B cell (primary cell): Measurements from ENCODE around the gene PSMD3. TPM values are rescaled to one million over a fixed set of nuclear protein-coding genes. Genes with fewer than 3 reads are reported as not detected.

ENCODE experiments used
- ATAC-seq: fragments of 200-7000 bp; cut with Tn5 transposase; one replicate; pipeline ENCODE4 v1.10.0; 2021; ENCODE audit warnings: low read depth, mild to moderate bottlenecking, moderate number of reproducible peaks, moderate library complexity
- CTCF ChIA-PET: fragments of 350-600 bp; sonication (Branson Sonifier 250); formaldehyde crosslinking; loops from one replicate; lab custom pipeline; 2021; ENCODE audit warnings: antibody characterized with exemption, inconsistent platforms; lab: Charles Lee
- POLR2A ChIA-PET: fragments of 350-600 bp; sonication (Branson Sonifier 250); formaldehyde crosslinking; loops from one replicate; lab custom pipeline; 2021; ENCODE audit warnings: antibody characterized with exemption; lab: Charles Lee
- DNase-seq: peaks from one replicate; pipeline ENCODE4 v3.0.0; 2013
- H2AFZ ChIP-seq: 2 replicates; pipeline ENCODE4 v1.6.1; 2012; ENCODE audit warnings: mild to moderate bottlenecking, low read depth, low read length; ENCODE audit not compliant: insufficient read depth, poor library complexity, severe bottlenecking
- H3K27ac ChIP-seq, 2 donors: 1 replicate in 1 of 2; 2 replicates in 1 of 2; pipeline ENCODE4 v1.5.1; 2012 to 2013; ENCODE audit warnings: low read length in 2 of 2, mild to moderate bottlenecking in 2 of 2, moderate library complexity in 1 of 2
- H3K27me3 ChIP-seq, 4 experiments: fragments of 200-600 bp in 1 of 4; sonication (generic) in 1 of 4; replicated peaks in 1 of 4; 1 replicate in 2 of 4; 2 replicates in 2 of 4; pipeline versions ENCODE4 v1.6.1 to v1.7.0; 2013 to 2016; ENCODE audit warnings: low read length in 3 of 4, mild to moderate bottlenecking in 2 of 4, mixed read lengths in 1 of 4, moderate library complexity in 1 of 4; ENCODE audit not compliant: insufficient read depth in 4 of 4, control insufficient read depth in 3 of 4; ENCODE audit errors: control extremely low read depth in 1 of 4
- H3K36me3 ChIP-seq, 2 experiments: replicated peaks in 1 of 2; 1 replicate in 1 of 2; 2 replicates in 1 of 2; pipeline versions ENCODE4 v1.6.1 to v1.7.1; 2013; ENCODE audit warnings: low read length in 1 of 2; ENCODE audit not compliant: insufficient read depth in 2 of 2, control insufficient read depth in 1 of 2; ENCODE audit errors: control extremely low read depth in 1 of 2, extremely low read depth in 1 of 2
- H3K4me1 ChIP-seq, 2 donors: fragments of 200-600 bp in 1 of 2; sonication (generic) in 1 of 2; 1 replicate in 1 of 2; 2 replicates in 1 of 2; pipeline versions ENCODE4 v1.5.1 to v1.6.1; 2013 to 2017; ENCODE audit warnings: low read length in 2 of 2; ENCODE audit not compliant: control insufficient read depth in 2 of 2, insufficient read depth in 2 of 2
- H3K4me2 ChIP-seq: replicated peaks from 2 replicates; pipeline ENCODE3; 2012; ENCODE audit warnings: mild to moderate bottlenecking, low read depth, low read length; ENCODE audit not compliant: poor library complexity, severe bottlenecking
- H3K4me3 ChIP-seq, 5 experiments: fragments of 200-600 bp in 1 of 5; sonication (generic) in 1 of 5; 1 replicate in 3 of 5; 2 replicates in 2 of 5; pipeline versions ENCODE4 v1.5.1 to v1.7.0; 2011 to 2016; ENCODE audit warnings: low read length in 4 of 5, mild to moderate bottlenecking in 4 of 5, low read depth in 2 of 5, control low read depth in 1 of 5, moderate library complexity in 1 of 5; ENCODE audit not compliant: insufficient read depth in 1 of 5; ENCODE audit errors: control extremely low read depth in 1 of 5, extremely low read depth in 1 of 5
- H3K79me2 ChIP-seq: fragments of 200-600 bp; sonication (generic); one replicate; pipeline ENCODE4 v1.6.0; 2016; ENCODE audit warnings: low read length; ENCODE audit not compliant: control insufficient read depth, insufficient read depth
- H3K9ac ChIP-seq: fragments of 200-600 bp; sonication (generic); 2 replicates; pipeline ENCODE4 v1.6.1; 2017; ENCODE audit warnings: mild to moderate bottlenecking, low read length, moderate library complexity
- H3K9me3 ChIP-seq, 3 donors: one replicate each; pipeline versions ENCODE4 v1.6.1 to v1.7.1; 2013; ENCODE audit warnings: low read length in 2 of 3; ENCODE audit not compliant: control insufficient read depth in 2 of 3, insufficient read depth in 1 of 3; ENCODE audit errors: control extremely low read depth in 1 of 3
- H4K20me1 ChIP-seq: 2 replicates; pipeline ENCODE4 v1.6.0; 2012; ENCODE audit warnings: mild to moderate bottlenecking, low read length; ENCODE audit not compliant: insufficient read depth, control insufficient read depth, poor library complexity, severe bottlenecking
- H3K27ac Mint-ChIP-seq: one replicate; pipeline ENCODE4 v1.8.0; 2021; ENCODE audit warnings: mixed read lengths
- H3K27me3 Mint-ChIP-seq: one replicate; pipeline ENCODE4 v1.8.0; 2021; ENCODE audit warnings: mixed read lengths
- H3K4me1 Mint-ChIP-seq: one replicate; pipeline ENCODE4 v1.8.0; 2021; ENCODE audit warnings: mixed read lengths
- H3K4me3 Mint-ChIP-seq: one replicate; pipeline ENCODE4 v1.8.0; 2021; ENCODE audit warnings: mixed read lengths
- H3K9me3 Mint-ChIP-seq: one replicate; pipeline ENCODE4 v1.8.0; 2022; ENCODE audit warnings: mixed read lengths; ENCODE audit not compliant: insufficient read depth
- EZH2 ChIP-seq: IDR thresholded peaks from 2 replicates; pipeline ENCODE4 v1.6.1; 2012; ENCODE audit warnings: borderline replicate concordance, low read depth, mild to moderate bottlenecking, moderate library complexity, low read length; ENCODE audit not compliant: insufficient read depth, poor library complexity, severe bottlenecking
- WGBS: methylation state at CpG from one replicate; pipeline ENCODE4 v1.1.5; 2013; ENCODE audit warnings: missing lambda C conversion rate; ENCODE audit not compliant: insufficient coverage; 5-methylcytosine and 5-hydroxymethylcytosine counted together
- intact Hi-C: fragments of 100-400 bp; cut with micrococcal nuclease; formaldehyde crosslinking; loops from one replicate; pipeline ENCODE4 v1.10.0; 2022
- polyA plus RNA-seq: library from polyadenylated mRNA; depleted of rRNA; stranded (reverse); fragments of >200 nt; gene quantifications from 2 replicates; pipeline ENCODE4 v1.2.3, GENCODE V29; 2012
- total RNA-seq, 2 donors: library from RNA; stranded (reverse); fragments of 120-200 nt in 1 of 2; gene quantifications; 1 replicate in 1 of 2; 2 replicates in 1 of 2; pipeline versions ENCODE4 v1.2.3 to v1.2.4, GENCODE V29; 2013 to 2022
- TF ChIP-seq, protein P1 (sequence below): fragments of 200-600 bp; IDR thresholded peaks from one replicate; pipeline ENCODE4 v1.8.0; 2022; ENCODE audit warnings: antibody characterized with exemption, mild to moderate bottlenecking

Gene PSMD3
- total and polyA plus RNA-seq, 2 donors (not counting 1 experiment from before 2014, with no cell fraction given): 72.6 to 76.6 TPM

- 89% methylated on average over 8 of the region's 8 CpGs for WGBS
- Histone ChIP-seq H3K4me2 (no peak overlapping the region), H3K27me3 (no peaks in the 10 kb centered on the region), H3K4me1 (peaks cover 3 to 8% of the 10 kb centered on the region in 2 donors), H4K20me1 (no peaks in the 10 kb centered on the region), H3K9ac (no peak overlapping the region), H3K79me2 (no peaks in the 10 kb centered on the region), H3K27ac (no peak overlapping the region), H3K9me3 (no peaks in the 10 kb centered on the region), H3K36me3 (no peaks in the 10 kb centered on the region), H3K4me3 (no peak overlapping the region), H2AFZ (no peak overlapping the region)
- Mint-ChIP-seq H3K27me3 (peaks cover 26% of the 10 kb centered on the region), H3K4me1 (peaks cover 5% of the 10 kb centered on the region), H3K9me3 (no peaks in the 10 kb centered on the region), H3K4me3 (no peak overlapping the region), H3K27ac (no peak overlapping the region)
- TF ChIP-seq, protein P1, sequence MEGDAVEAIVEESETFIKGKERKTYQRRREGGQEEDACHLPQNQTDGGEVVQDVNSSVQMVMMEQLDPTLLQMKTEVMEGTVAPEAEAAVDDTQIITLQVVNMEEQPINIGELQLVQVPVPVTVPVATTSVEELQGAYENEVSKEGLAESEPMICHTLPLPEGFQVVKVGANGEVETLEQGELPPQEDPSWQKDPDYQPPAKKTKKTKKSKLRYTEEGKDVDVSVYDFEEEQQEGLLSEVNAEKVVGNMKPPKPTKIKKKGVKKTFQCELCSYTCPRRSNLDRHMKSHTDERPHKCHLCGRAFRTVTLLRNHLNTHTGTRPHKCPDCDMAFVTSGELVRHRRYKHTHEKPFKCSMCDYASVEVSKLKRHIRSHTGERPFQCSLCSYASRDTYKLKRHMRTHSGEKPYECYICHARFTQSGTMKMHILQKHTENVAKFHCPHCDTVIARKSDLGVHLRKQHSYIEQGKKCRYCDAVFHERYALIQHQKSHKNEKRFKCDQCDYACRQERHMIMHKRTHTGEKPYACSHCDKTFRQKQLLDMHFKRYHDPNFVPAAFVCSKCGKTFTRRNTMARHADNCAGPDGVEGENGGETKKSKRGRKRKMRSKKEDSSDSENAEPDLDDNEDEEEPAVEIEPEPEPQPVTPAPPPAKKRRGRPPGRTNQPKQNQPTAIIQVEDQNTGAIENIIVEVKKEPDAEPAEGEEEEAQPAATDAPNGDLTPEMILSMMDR: no peak
- TF ChIP-seq EZH2: no peak
- ChIA-PET CTCF (interaction anchor here (0.5 to 1.3 kb wide), 3 partner anchors 15 to 81 kb away, joined by 3 to 8 read pairs (median 3); partner anchors contain the start of gene PSMD3), POLR2A (interaction anchor here (0.6 kb wide), 1 partner anchor 382 kb away, joined by 4 read pairs; no protein-coding TSS in a partner anchor)
- ATAC-seq: no peak
- intact Hi-C loops: no loop called here
- DNase-seq: no peak
Observed at GRCh38 chr17:39965017-39965699, 15.4 kb upstream of the PSMD3 start.

DNA sequence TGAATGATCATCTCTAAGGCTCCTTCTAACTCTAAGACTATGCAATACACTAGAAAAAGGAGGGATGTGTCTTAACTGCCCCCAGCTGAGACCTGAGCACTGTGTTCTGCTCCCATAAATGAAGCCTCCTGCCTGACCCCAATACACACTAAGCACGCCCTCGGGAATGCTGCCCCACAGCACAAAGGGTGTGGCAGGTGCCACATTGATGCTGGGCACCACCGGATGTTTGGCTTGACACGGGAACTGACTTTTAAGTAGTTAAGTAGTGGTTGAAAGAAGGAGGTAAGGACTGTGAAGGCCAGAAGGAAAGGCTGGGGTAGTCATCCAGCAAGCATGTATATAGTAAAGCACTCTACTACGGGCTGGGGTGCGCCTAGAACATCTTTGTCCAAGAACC is 13.8 kb upstream of the PSMD3 start:
- Histone ChIP-seq H4K20me1 (no peaks in the 10 kb centered on the region), H3K4me3 (no peak overlapping the region), H3K9me3 (no peaks in the 10 kb centered on the region), H3K4me1 (peaks cover 3 to 8% of the 10 kb centered on the region in 2 donors), H3K36me3 (no peaks in the 10 kb centered on the region), H3K79me2 (no peaks in the 10 kb centered on the region), H3K27me3 (peaks cover 0 to 7% (median 3%) of the 10 kb centered on the region in 4 experiments), H3K4me2 (no peak overlapping the region), H3K9ac (no peak overlapping the region), H3K27ac (no peak overlapping the region), H2AFZ (no peak overlapping the region)
- TF ChIP-seq EZH2: no peak
- TF ChIP-seq, protein P1: no peak
- no peaks in the 10 kb centered on the region for H3K9me3 Mint-ChIP-seq
- POLR2A ChIA-PET: no interaction called here
- DNase-seq (no peak), ATAC-seq (no peak)
- no peak overlapping the region for H3K27ac Mint-ChIP-seq
- CTCF ChIA-PET: interaction anchor here (1.3 kb wide), 1 partner anchor 13 kb away, joined by 4 read pairs; no protein-coding TSS in a partner anchor
- WGBS: 90% methylated on average over 4 of the region's 6 CpGs
- intact Hi-C loops: no loop called here
- peaks cover 5% of the 10 kb centered on the region for H3K4me1 Mint-ChIP-seq
- H3K4me3 Mint-ChIP-seq: no peak overlapping the region
- H3K27me3 Mint-ChIP-seq: peaks cover 40% of the 10 kb centered on the region
